Colonic mucosa (tissue), 4 donors: ENCODE results near the gene SALL2. TPM values are rescaled to one million over a fixed set of nuclear protein-coding genes. Genes with fewer than 3 reads are reported as not detected.

ENCODE experiments used
- DNase-seq: peaks from one replicate; pipeline ENCODE4 v3.0.0-alpha.2; 2020
- H3K27ac ChIP-seq: fragments of 200-600 bp; one replicate; pipeline ENCODE4 v1.8.0; 2021
- H3K27me3 ChIP-seq: fragments of 200-600 bp; one replicate; pipeline ENCODE4 v1.8.0; 2021
- H3K36me3 ChIP-seq: fragments of 200-600 bp; one replicate; pipeline ENCODE4 v1.8.0; 2021
- H3K4me1 ChIP-seq: fragments of 200-600 bp; one replicate; pipeline ENCODE4 v1.8.0; 2021; ENCODE audit warnings: mild to moderate bottlenecking
- H3K4me3 ChIP-seq: fragments of 200-600 bp; one replicate; pipeline ENCODE4 v1.8.0; 2021
- H3K9ac ChIP-seq, 2 donors: one replicate each; pipeline ENCODE4 v1.7.0; 2013; ENCODE audit warnings: control low read depth in 2 of 2, low read depth in 2 of 2, low read length in 2 of 2
- H3K9me3 ChIP-seq: fragments of 200-600 bp; one replicate; pipeline ENCODE4 v1.8.0; 2021
- CTCF ChIP-seq: fragments of 200-600 bp; IDR thresholded peaks from one replicate; pipeline ENCODE4 v1.8.0; 2022; ENCODE audit warnings: antibody characterized with exemption, mild to moderate bottlenecking
- intact Hi-C: fragments of 100-400 bp; cut with DNase I; formaldehyde crosslinking; loops from one replicate; pipeline ENCODE4 v1.14.1; 2022
- total RNA-seq, 2 donors: library from RNA; stranded (reverse); fragmentation: NEBNext Ultra II Directional in 1 of 2; extraction: Animal tissue kit (Norgen Biotek cat#: 25700) in 1 of 2; gene quantifications; one replicate each; pipeline ENCODE4 v1.2.1, GENCODE V29; 2021
- donor health status: healthy.
- donor health status: DM: no; HTN: no; CAD: no.
- donor health status: DM: no; HTN: no; CAD: no.

The SALL2 gene
- total RNA-seq, 2 donors from 2014 or later: 1.7 to 2.4 TPM

DNA sequence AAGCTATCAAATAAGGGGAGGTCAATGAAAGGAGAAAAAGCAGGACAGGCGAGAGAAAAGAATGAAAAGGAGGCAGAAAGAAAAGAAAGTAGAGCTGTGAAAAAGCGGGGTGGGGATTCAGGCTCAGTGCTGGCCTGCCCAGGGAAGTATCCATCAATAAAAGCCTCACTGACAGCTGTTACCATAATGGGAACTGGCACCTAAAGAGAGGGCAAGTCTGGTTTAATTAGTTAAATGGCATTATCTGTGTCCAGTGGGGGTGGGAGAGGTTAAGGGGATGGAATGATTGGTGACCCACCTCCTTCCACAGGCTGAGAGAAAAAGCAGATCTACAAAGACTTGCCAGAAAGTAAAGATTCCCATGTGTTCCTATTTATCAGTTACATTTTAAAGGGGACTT lies 7.4 kb downstream of the SALL2 start:
- H3K9me3 ChIP-seq: no peaks in the 10 kb centered on the region
- no peaks in the 10 kb centered on the region for H3K27me3 ChIP-seq
- no peak for TF ChIP-seq CTCF
- H3K4me1 ChIP-seq: no peaks in the 10 kb centered on the region
- H3K27ac ChIP-seq: no peak overlapping the region
- H3K36me3 ChIP-seq: no peaks in the 10 kb centered on the region
- no peak overlapping the region for H3K4me3 ChIP-seq
- H3K9ac ChIP-seq: no peak overlapping the region
- intact Hi-C loops: no loop called here
- no peak for DNase-seq

DNA sequence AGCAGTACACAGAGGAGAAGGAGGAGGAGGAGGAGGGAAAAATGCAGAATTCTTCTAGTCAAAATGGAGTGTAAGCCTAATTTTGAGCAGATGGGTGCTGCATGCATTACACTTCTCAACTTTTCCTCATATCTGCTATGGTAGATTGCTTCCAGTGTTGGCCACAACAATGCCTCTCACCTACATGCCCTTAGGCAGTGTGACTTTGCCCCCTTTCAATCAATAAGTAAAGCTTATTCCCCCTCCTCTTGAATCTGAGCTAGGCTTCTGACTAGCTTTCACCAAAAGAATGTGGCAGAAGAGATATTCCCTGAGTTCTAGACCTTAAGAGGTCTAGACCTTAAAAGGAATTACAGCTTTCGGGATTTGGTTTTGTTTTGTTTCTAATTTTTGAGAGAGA lies 11.8 kb downstream of the SALL2 start:
- intact Hi-C loops: no loop called here
- Histone ChIP-seq H3K9me3 (no peaks in the 10 kb centered on the region), H3K27me3 (no peaks in the 10 kb centered on the region), H3K27ac (no peak overlapping the region), H3K36me3 (no peaks in the 10 kb centered on the region), H3K4me1 (peaks cover 9% of the 10 kb centered on the region), H3K4me3 (no peak overlapping the region), H3K9ac (no peak overlapping the region)
- TF ChIP-seq CTCF: no peak
- no peak for DNase-seq

GRCh38 chr14:21510735-21511657 lies 15.2 kb downstream of the SALL2 start, which contains the start of gene METTL3:
METTL3 (minus strand) TSS chr14:21511340; CDS start chr14:21511223, 117 bp downstream.
- no peak for TF ChIP-seq CTCF
- H3K36me3 ChIP-seq: no peaks in the 10 kb centered on the region
- H3K27ac ChIP-seq: peak within 1 kb of the TSS; percentile 81
- intact Hi-C loops: no loop called here
- peak within 1 kb of the TSS; percentile 72 to 88 for H3K9ac ChIP-seq
- DNase-seq: peak; percentile 97
- peaks cover 9% of the 10 kb centered on the region for H3K4me1 ChIP-seq
- no peaks in the 10 kb centered on the region for H3K9me3 ChIP-seq
- peak within 1 kb of the TSS; percentile 79 for H3K4me3 ChIP-seq
- H3K27me3 ChIP-seq: no peaks in the 10 kb centered on the region

- no peak for DNase-seq
- no peak overlapping the region for H3K4me3 ChIP-seq
- no peak for TF ChIP-seq CTCF
- intact Hi-C loops: no loop called here
- no peaks in the 10 kb centered on the region for H3K27me3 ChIP-seq
- H3K9ac ChIP-seq: peak overlapping the region in 1 of 2 donors; percentile 72
- peaks cover 9% of the 10 kb centered on the region for H3K4me1 ChIP-seq
- H3K9me3 ChIP-seq: no peaks in the 10 kb centered on the region
- H3K27ac ChIP-seq: no peak overlapping the region
- H3K36me3 ChIP-seq: no peaks in the 10 kb centered on the region
Observed at GRCh38 chr14:21509432-21510143, 16.6 kb downstream of the SALL2 start.

- H3K36me3 ChIP-seq: peaks cover 11% of the 10 kb centered on the region
- intact Hi-C loops: no loop called here
- no peak for TF ChIP-seq CTCF
Observed at GRCh38 chr14:21506557-21506956, 19.6 kb downstream of the SALL2 start.

More at GRCh38 chr14:21506557-21506956, 19.6 kb downstream of the SALL2 start:
- Histone ChIP-seq H3K27me3 (no peaks in the 10 kb centered on the region), H3K4me3 (no peak overlapping the region), H3K9ac (no peak overlapping the region), H3K27ac (no peak overlapping the region), H3K4me1 (peaks cover 9% of the 10 kb centered on the region), H3K9me3 (no peaks in the 10 kb centered on the region)
- DNase-seq: no peak
